Fibroblast of villous mesenchyme (primary cell): ENCODE measurements around the gene COX7A2L. TPM values are rescaled to one million over a fixed set of nuclear protein-coding genes. Genes with fewer than 3 reads are reported as not detected.

Experiments used
- DNase-seq: peaks from one replicate; pipeline ENCODE4 v3.0.0-alpha.2; 2010; ENCODE audit warnings: low read depth
- H3K4me3 ChIP-seq: 2 replicates; pipeline ENCODE4 v1.5.1; 2011; ENCODE audit warnings: low read depth, mild to moderate bottlenecking, low read length
- CTCF ChIP-seq: IDR thresholded peaks from 2 replicates; pipeline ENCODE4 v1.5.1; 2012; ENCODE audit warnings: low read depth, mild to moderate bottlenecking, low read length; ENCODE audit not compliant: insufficient read depth
- total RNA-seq: library from RNA; depleted of rRNA; stranded (reverse); fragments of >200 nt; gene quantifications from 2 replicates; pipeline ENCODE4 v1.2.3, GENCODE V29; 2012

COX7A2L gene
- total RNA-seq, 1 donor: 189 TPM

DNA sequence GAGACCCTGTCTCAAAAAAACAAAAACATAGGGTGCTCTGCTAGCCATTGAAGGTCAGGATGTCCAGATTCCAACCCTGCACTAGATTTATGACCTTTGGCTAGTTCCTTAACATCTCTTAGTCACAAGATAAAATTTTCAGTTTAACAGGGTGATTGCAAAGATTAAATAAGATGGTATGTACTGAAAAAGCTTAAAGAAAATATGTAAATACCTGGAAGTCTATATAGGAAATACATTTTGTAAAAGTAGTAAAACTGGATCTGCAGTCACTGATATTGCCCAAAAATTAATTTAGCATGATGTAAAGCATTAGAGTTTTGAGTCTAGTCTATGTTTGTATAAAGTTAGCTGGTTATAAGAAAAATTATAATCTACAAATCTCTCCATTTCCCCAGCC, 5.4 kb upstream of the COX7A2L start:
- H3K4me3 ChIP-seq: no peak overlapping the region

GRCh38 chr2:42364658-42365057, 3.6 kb upstream of the COX7A2L start:
- H3K4me3 ChIP-seq: no peak overlapping the region
- no peak for TF ChIP-seq CTCF
- DNase-seq: no peak

More for the DNA sequence above, 5.4 kb upstream of the COX7A2L start:
- TF ChIP-seq CTCF: no peak
- no peak for DNase-seq

GRCh38 chr2:42363413-42363812, 2.4 kb upstream of the COX7A2L start:
- no peak overlapping the region for H3K4me3 ChIP-seq
- no peak for DNase-seq
- TF ChIP-seq CTCF: no peak

DNA sequence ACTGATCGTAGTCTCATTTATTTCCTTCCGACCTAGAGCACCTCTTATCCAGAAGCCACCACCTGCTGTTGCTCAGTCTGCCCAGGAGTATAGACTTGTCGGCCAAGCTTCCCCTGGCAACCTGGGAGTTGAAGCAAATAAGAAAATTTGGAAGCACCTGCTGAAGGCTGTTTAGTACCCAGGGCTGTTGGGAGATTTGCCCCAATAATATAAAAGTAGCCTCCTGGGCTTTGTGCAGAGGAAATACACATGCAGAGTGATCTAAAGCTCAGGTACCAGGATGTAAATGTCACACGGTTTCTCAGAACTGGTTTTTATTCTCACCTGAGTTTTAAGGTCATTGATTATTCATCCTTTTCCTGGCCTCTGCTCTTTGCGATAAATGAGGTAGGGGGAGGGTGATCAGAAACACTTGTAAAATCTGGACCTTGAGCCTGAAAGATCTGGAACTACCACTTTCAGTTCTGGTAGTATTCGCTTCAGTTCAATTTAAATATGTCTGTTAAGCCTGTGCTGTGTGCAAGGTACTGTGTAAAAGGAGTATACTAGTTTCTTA, 789 bp upstream of the COX7A2L start:
- peak overlapping the region; percentile 34 for H3K4me3 ChIP-seq
- no peak for TF ChIP-seq CTCF
- DNase-seq: no peak

DNA sequence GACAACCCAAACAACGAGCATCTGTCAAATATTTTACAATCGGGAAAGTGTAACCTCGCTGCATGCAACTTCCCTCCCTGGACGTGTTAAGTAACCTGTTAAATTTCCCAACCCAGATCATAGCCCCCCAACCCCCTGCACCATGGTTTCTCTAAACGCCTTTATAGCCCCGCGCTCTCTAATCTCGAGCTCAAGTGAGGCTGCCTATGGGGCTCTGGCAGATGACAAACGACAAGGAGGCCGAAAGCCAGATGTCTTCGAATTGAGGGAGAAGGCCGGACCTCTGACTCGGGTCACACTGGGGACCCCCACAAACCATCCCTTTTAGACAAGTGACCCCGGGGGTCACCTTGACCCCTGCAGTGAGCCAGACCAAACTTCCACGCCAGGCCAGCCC, 526 bp downstream of the COX7A2L start:
- peak overlapping the region; percentile 89 for H3K4me3 ChIP-seq
- peak; percentile 36 for DNase-seq
- TF ChIP-seq CTCF: no peak

DNA sequence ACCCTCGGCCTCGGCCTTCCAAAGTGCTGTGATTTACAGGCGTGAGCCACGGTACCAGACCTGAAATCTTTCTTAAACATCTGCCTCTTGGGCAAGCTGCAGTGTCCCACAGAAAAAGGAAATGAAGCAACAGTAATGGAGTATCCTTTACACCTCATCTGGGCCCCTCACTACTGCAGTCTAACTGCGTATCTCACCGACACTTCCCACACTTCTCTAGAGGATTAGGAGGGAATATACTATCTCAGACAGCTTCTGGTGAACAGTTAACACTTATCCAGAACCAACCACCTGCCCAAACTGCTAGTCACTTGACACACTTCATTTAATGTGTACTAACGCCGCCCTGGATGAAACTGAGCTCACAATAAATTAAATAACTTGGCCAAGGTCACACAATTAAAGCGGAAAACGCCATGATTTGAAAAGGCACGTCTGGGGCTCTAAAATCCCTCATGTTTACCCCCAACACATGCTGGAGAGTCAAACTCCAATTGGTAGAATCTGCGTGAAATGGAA, 993 bp downstream of the COX7A2L start:
- no peak for TF ChIP-seq CTCF
- DNase-seq: peak; percentile 94
- H3K4me3 ChIP-seq: peak overlapping the region; percentile 89
